DLD1 (cell line): ENCODE results near the gene RXFP4.

Experiments used
- in situ Hi-C: cut with HindIII; loops from 2 replicates; pipeline ENCODE4 v1.10.0; 2017; ENCODE audit warnings: low sequenced_read_pairs

Gene RXFP4

GRCh38 chr1:155954645-155955044 lies 13.2 kb downstream of the RXFP4 start:
- in situ Hi-C loops: no loop called here

DNA sequence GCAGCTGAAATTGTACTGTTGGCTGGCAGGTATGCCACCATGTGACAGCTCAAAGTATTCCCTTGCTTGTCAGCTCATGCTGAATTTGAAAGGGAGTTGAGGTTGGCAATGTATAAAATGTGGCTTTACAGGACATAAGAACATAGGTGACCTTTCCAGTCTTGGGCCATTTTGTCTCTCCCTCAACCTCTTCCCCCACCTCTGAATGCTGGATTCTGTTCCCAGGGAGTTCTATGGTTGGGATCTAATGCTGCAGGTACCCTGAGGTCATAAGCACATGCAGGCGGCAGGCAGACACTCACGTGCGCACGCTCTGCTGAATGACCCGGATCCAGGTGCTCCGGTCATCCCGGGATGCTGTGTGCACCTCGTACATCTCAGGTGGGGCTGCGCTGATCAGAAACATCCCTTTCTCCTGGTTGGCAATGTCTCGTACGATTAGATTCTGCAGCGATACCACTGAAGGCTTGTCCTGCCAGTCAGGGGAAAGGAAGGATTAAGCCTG lies 16.0 kb downstream of the RXFP4 start:
- in situ Hi-C loops: no loop called here

DNA sequence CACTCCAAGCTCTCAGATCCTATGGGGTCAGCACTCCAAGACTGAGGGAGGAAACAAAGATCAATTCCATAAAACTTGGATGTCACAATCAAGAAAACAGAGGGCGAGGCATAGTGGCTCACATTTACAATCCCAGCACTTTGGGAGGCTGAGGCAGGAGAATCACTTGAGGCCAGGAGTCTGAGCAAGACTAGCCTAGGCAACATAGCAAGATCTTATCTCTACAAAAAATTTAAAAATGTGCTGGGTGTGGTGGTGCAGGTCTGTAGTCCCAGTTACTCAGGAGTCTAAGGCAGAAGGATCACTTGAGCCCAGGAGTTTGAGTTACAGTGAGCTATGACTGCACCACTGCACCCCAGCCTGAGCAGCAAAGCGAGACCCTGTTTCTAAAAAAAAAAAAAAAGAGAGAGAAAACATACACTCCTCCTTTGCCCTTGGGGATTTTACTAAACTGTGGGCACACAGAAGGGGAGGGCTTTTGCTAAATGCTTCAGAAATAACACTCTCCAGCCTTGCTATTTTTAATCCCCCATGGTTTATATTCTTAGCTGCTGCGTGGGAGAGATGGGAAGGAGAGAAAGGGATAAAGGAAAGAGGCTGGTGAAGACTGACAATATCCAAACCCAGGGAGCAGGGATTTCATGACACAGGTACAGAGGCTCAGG lies 18.8 kb downstream of the RXFP4 start:
- in situ Hi-C loops: no loop called here

- in situ Hi-C loops: no loop called here
Measured at GRCh38 chr1:155961937-155962336, 20.5 kb downstream of the RXFP4 start.

DNA sequence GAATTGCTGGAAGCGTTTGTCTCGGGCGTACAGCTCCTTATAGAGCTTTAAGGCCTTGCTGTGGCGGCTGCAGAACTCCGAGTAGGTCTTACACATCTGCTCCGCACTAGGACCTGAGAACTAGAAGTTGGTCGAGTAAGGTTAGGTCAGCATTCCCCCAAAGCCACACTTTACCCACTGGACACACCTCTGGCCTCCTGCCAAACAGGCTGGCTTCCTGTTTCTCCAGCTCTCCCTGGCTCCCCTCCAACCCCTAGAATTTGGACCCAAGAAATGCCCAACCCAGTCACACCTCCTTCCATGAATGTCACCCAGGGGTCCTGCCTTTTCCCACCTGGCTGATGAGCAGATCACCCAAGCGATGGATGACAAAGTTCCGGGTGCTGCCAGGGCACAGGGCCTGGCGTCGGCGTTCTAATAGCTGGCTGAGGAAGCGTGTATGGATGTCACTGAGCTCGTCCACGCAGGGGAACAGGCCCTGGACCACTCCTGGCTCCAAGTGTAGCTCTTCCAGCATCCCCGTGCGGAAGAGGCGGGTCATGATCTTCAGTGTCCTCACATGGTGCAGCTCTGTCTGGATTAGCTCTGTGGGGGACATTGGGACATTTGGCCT lies 21.3 kb downstream of the RXFP4 start:
- in situ Hi-C loops: no loop called here

GRCh38 chr1:155964193-155964592 lies 22.8 kb downstream of the RXFP4 start:
- in situ Hi-C loops: no loop called here

DNA sequence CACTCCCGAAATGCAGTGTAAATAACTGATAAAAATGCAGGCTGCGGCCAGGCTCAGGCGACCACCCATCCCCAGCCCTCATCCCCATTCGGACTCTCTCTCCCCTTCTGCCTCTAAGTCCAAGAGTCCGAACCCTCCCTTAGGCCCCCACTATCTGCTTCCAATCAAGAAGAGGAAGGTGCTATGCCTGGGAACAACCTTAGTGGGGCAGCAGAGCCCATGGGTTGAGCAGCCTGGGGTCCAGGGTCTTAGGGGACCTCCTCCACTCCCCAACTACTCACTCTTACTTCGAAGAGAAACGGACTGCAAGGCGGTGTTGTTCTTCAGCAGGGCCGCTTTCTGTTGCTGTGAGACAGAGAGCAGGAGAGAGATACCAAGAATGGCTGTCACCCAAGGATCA lies 24.7 kb downstream of the RXFP4 start:
- in situ Hi-C loops: no loop called here

DNA sequence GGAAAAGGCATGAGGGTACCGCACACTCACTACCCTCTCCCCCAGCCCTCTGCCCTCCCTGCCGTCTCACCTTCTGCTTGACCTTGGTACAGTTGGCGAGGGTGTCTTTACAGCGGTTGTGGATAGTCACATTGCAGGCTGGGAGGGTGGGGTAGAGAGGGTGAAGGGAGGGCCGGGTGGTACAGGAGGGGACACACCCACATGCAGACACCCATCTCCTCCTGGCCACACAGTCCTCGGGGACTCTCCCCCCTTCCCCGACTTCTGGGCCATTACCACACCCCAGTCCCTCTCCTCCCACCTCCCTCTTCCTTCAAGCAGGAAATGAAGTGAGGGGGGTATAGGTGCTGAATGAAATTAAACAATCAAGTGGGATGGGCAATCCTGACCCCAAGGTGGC lies 25.3 kb downstream of the RXFP4 start:
- in situ Hi-C loops: no loop called here

- in situ Hi-C loops: no loop called here
Measured at GRCh38 chr1:155967341-155968050, 26.1 kb downstream of the RXFP4 start.

DNA sequence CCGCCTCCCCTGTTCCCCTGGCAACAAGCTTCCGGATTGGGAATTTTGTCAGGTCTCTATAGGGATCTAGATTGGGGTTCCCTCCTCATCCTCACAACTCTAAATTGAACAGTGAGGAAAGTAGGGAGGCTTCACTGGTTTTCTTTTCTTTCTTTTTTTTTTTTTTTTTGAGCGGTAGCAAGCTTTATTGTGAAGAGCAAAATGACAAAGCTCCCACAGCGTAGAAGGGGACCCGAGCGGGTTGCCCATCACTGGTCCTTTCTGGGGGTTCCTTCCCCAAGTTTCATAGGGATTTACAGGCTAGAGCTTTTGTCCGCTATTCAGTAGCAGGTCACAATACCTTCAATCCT lies 26.6 kb downstream of the RXFP4 start:
- in situ Hi-C loops: no loop called here

GRCh38 chr1:155968670-155969069 lies 27.2 kb downstream of the RXFP4 start:
- in situ Hi-C loops: no loop called here

GRCh38 chr1:155969377-155969791 lies 27.9 kb downstream of the RXFP4 start:
- in situ Hi-C loops: no loop called here

DNA sequence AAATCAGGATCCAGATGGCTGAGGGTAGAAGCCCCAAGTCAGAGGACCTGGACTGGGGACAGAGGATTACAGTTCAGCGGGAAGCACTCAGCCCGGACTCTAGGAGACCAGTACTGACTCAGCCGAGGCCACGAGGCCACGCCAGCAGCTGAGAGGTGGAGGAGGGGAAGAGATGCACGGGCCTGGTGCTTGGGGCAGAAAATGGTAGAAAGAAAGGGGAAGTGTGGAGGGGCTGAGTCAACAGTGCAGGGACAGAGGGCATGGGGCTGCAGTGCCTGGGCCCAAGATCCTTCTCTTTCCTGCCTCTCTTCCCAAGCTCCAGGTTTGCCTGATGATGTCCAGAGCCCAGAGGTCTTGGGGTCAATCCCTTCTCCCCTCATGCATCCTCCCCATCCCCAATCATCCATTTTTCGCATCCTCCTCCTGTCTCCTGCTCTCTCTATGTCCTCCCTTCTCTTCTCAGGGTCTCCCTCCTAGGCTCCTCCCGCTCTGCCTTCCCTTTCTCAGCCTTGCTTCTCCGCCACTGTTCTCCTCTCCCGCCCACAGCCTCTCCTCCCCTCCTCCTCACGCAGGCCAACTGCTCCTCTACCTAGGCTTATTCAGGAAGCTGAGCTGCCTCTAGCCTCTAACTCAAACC lies 29.2 kb downstream of the RXFP4 start:
- in situ Hi-C loops: no loop called here

GRCh38 chr1:155971910-155972809 lies 30.7 kb downstream of the RXFP4 start:
- in situ Hi-C loops: no loop called here

DNA sequence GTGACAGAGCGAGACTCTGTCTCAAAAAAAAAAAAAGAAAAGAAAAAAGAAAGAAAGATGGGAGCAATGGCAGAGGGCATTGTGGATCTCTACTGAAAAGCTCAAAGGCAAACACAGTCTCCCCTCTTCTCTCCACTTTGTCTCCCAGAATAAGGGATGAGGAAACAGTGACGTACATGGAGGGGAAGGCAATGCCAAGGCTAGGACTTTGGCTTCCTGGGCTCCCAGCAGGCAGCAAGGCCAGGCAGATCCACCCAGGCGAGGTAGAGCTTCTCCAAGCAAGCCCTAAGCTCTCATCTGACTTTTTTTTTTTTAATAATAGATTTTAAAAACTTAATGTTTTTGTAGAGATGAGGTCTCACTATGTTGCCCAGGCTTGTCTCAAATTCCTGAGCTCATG lies 32.3 kb downstream of the RXFP4 start:
- in situ Hi-C loops: no loop called here

DNA sequence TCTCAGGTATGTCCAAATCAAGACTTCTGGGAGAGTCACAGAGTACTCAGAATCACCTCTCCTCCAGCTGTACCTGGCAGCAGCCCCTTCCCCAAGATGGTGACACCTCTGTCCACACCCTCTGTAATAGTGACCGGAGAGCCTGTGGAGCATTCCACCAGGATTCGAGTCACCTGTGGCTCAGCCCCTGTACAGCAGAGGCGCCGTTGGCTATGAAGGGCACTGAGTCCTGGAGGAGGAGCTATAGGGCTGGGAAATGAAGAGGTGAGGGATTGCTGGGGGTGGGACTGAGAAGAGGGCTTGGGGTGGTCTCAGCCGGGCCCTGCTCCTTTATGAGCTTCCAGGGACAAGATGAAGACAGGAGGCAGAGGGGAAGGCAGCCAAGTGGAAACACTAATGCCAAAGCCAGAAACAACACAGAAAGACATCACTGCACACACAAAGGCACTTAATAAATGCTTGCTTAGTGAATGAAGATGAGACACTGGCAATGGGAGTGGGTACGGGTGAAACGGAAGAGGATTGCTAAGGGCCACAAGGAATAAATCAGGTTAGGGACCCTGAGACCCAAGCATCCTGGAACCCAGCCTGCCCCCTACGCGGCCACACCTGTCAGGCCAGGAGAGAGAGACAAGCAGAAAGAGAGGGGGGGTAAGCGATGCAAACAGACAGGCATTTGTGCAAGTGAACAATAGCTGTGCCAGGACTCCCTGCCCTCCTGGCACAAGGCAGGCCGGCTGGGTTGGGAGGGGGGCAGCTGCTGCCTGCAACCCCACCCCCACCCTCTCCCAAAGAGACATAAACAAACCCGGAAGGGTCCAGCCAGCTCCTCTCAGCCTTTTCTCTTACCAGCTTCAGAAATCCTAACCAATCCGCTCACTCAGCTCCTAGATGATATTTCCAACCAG lies 33.0 kb downstream of the RXFP4 start:
- in situ Hi-C loops: no loop called here

- in situ Hi-C loops: no loop called here
Measured at GRCh38 chr1:155975375-155976061, 34.1 kb downstream of the RXFP4 start.

- in situ Hi-C loops: no loop called here
Measured at GRCh38 chr1:155976062-155976912, 34.8 kb downstream of the RXFP4 start.
